ENCODE data around the gene GXYLT2. TPM values are rescaled to one million over a fixed set of nuclear protein-coding genes. Genes with fewer than 3 reads are reported as not detected.
A peak's percentile ranks its signal among the peaks of the same experiment; 100 is the strongest.

The GXYLT2 gene
- total and polyA plus RNA-seq, 5 donors, result 12.5 to 50.7 (median 37.4) TPM

GRCh38 chr3:72938471-72939265 lies 50.8 kb downstream of the GXYLT2 start:
- 12% methylated on average over 5 of the region's 5 CpGs for WGBS
- intact Hi-C loops (cut with DNase I), result loop anchor here (5.0 to 10.0 kb wide), 4 partner anchors 51 to 146 kb away; partner anchors contain the start of genes EBLN2 (in 1 of the 4) and GXYLT2 (in 1 of the 4)
- ATAC-seq, result peak; percentile 96
- Histone ChIP-seq H3K4me3 (ENCODE audit: low read length) (no peak overlapping the region), H3K27me3 (ENCODE audit: control insufficient read depth, insufficient read depth) (no peaks in the 10 kb centered on the region), H3K9me3 (ENCODE audit: control insufficient read depth, low read length) (no peaks in the 10 kb centered on the region), H3K4me1 (ENCODE audit: control insufficient read depth, insufficient read depth, low read length) (no peaks in the 10 kb centered on the region), H3K27ac (ENCODE audit: low read length) (peak overlapping the region; percentile 60)
- peak in 2 of 3 donors; percentile 50 to 77 for DNase-seq

GRCh38 chr3:72941245-72941644 lies 53.4 kb downstream of the GXYLT2 start:
- 65% methylated on average over 1 of the region's 1 CpG for WGBS
- ATAC-seq (no peak), DNase-seq (no peak)
- intact Hi-C loops (cut with DNase I), result loop anchor here in 3 of 4 donors (10.0 kb wide), 2 partner anchors 54 to 114 kb away; partner anchors contain the start of gene PPP4R2 (in 2 of the 3)
- no peak overlapping the region for H3K27ac ChIP-seq (ENCODE audit: low read length)
- H3K27me3 ChIP-seq (ENCODE audit: control insufficient read depth, insufficient read depth), result no peaks in the 10 kb centered on the region
- H3K4me3 ChIP-seq (ENCODE audit: low read length), result no peak overlapping the region
- H3K9me3 ChIP-seq (ENCODE audit: control insufficient read depth, low read length), result no peaks in the 10 kb centered on the region
- H3K4me1 ChIP-seq (ENCODE audit: control insufficient read depth, insufficient read depth, low read length), result no peaks in the 10 kb centered on the region

- no peak for ATAC-seq
- intact Hi-C loops (cut with DNase I), result loop anchor here in 3 of 4 donors (10.0 kb wide), 2 partner anchors 52 to 112 kb away; partner anchors contain the start of gene PPP4R2 (in 2 of the 3)
- H3K4me3 ChIP-seq (ENCODE audit: low read length), result no peak overlapping the region
- H3K4me1 ChIP-seq (ENCODE audit: control insufficient read depth, insufficient read depth, low read length), result no peaks in the 10 kb centered on the region
- 68% methylated on average over 5 of the region's 5 CpGs for WGBS
- no peaks in the 10 kb centered on the region for H3K27me3 ChIP-seq (ENCODE audit: control insufficient read depth, insufficient read depth)
- H3K27ac ChIP-seq (ENCODE audit: low read length), result no peak overlapping the region
- H3K9me3 ChIP-seq (ENCODE audit: control insufficient read depth, low read length), result no peaks in the 10 kb centered on the region
- DNase-seq, result no peak
Observed at GRCh38 chr3:72942427-72942826, 54.6 kb downstream of the GXYLT2 start.

GRCh38 chr3:72944696-72945095 lies 56.9 kb downstream of the GXYLT2 start:
- Histone ChIP-seq H3K27me3 (ENCODE audit: control insufficient read depth, insufficient read depth) (no peaks in the 10 kb centered on the region), H3K4me1 (ENCODE audit: control insufficient read depth, insufficient read depth, low read length) (no peaks in the 10 kb centered on the region), H3K4me3 (ENCODE audit: low read length) (no peak overlapping the region), H3K9me3 (ENCODE audit: control insufficient read depth, low read length) (no peaks in the 10 kb centered on the region), H3K27ac (ENCODE audit: low read length) (peak overlapping the region; percentile 37)
- WGBS, result 93% methylated on average over 7 of the region's 7 CpGs
- ATAC-seq (no peak), DNase-seq (no peak)
- intact Hi-C loops (cut with DNase I), result loop anchor here (5.0 to 10.0 kb wide), 3 partner anchors 50 to 110 kb away; partner anchors contain the start of gene PPP4R2 (in 2 of the 4)

GRCh38 chr3:72947715-72948490 lies 60.1 kb downstream of the GXYLT2 start:
- H3K27me3 ChIP-seq (ENCODE audit: control insufficient read depth, insufficient read depth), result no peaks in the 10 kb centered on the region
- intact Hi-C loops (cut with DNase I), result loop anchor here (5.0 to 10.0 kb wide), 3 partner anchors 47 to 107 kb away; partner anchors contain the start of gene PPP4R2 (in 2 of the 4)
- no peak for ATAC-seq
- H3K4me3 ChIP-seq (ENCODE audit: low read length), result no peak overlapping the region
- peaks cover 6% of the 10 kb centered on the region for H3K4me1 ChIP-seq (ENCODE audit: control insufficient read depth, insufficient read depth, low read length)
- no peaks in the 10 kb centered on the region for H3K9me3 ChIP-seq (ENCODE audit: control insufficient read depth, low read length)
- H3K27ac ChIP-seq (ENCODE audit: low read length), result no peak overlapping the region
- no peak for DNase-seq
- WGBS, result 76% methylated on average over 8 of the region's 8 CpGs

GRCh38 chr3:72949016-72949415 lies 61.2 kb downstream of the GXYLT2 start:
- no peaks in the 10 kb centered on the region for H3K9me3 ChIP-seq (ENCODE audit: control insufficient read depth, low read length)
- H3K4me1 ChIP-seq (ENCODE audit: control insufficient read depth, insufficient read depth, low read length), result peaks cover 6% of the 10 kb centered on the region
- no peak overlapping the region for H3K4me3 ChIP-seq (ENCODE audit: low read length)
- intact Hi-C loops (cut with DNase I), result loop anchor here (5.0 to 10.0 kb wide), 3 partner anchors 46 to 106 kb away; partner anchors contain the start of gene PPP4R2 (in 2 of the 4)
- no peaks in the 10 kb centered on the region for H3K27me3 ChIP-seq (ENCODE audit: control insufficient read depth, insufficient read depth)
- ATAC-seq (peak; percentile 45 to 69), DNase-seq (no peak)
- H3K27ac ChIP-seq (ENCODE audit: low read length), result peak overlapping the region; percentile 48
- WGBS, result 71% methylated on average over 4 of the region's 4 CpGs

- DNase-seq, result no peak
- no peak overlapping the region for H3K27ac ChIP-seq (ENCODE audit: low read length)
- intact Hi-C loops (cut with DNase I), result no loop called here
- WGBS, result 96% methylated on average over 8 of the region's 8 CpGs
- no peak for ATAC-seq
- peaks cover 6% of the 10 kb centered on the region for H3K4me1 ChIP-seq (ENCODE audit: control insufficient read depth, insufficient read depth, low read length)
- no peaks in the 10 kb centered on the region for H3K9me3 ChIP-seq (ENCODE audit: control insufficient read depth, low read length)
- no peak overlapping the region for H3K4me3 ChIP-seq (ENCODE audit: low read length)
- H3K27me3 ChIP-seq (ENCODE audit: control insufficient read depth, insufficient read depth), result no peaks in the 10 kb centered on the region
Observed at GRCh38 chr3:72950372-72950771, 62.5 kb downstream of the GXYLT2 start.

- no peaks in the 10 kb centered on the region for H3K27me3 ChIP-seq (ENCODE audit: control insufficient read depth, insufficient read depth)
- DNase-seq, result no peak
- no peak overlapping the region for H3K4me3 ChIP-seq (ENCODE audit: low read length)
- H3K4me1 ChIP-seq (ENCODE audit: control insufficient read depth, insufficient read depth, low read length), result peaks cover 6% of the 10 kb centered on the region
- H3K27ac ChIP-seq (ENCODE audit: low read length), result no peak overlapping the region
- ATAC-seq, result no peak
- intact Hi-C loops (cut with DNase I), result no loop called here
- 55% methylated on average over 4 of the region's 4 CpGs for WGBS
- no peaks in the 10 kb centered on the region for H3K9me3 ChIP-seq (ENCODE audit: control insufficient read depth, low read length)
Observed at GRCh38 chr3:72950801-72951200, 63.0 kb downstream of the GXYLT2 start.

- DNase-seq (no peak), ATAC-seq (no peak)
- 73% methylated on average over 6 of the region's 6 CpGs for WGBS
- H3K4me3 ChIP-seq (ENCODE audit: low read length), result no peak overlapping the region
- intact Hi-C loops (cut with DNase I), result no loop called here
- H3K9me3 ChIP-seq (ENCODE audit: control insufficient read depth, low read length), result no peaks in the 10 kb centered on the region
- H3K27me3 ChIP-seq (ENCODE audit: control insufficient read depth, insufficient read depth), result no peaks in the 10 kb centered on the region
- H3K27ac ChIP-seq (ENCODE audit: low read length), result no peak overlapping the region
- H3K4me1 ChIP-seq (ENCODE audit: control insufficient read depth, insufficient read depth, low read length), result peaks cover 6% of the 10 kb centered on the region
Observed at GRCh38 chr3:72951259-72951722, 63.4 kb downstream of the GXYLT2 start.

GRCh38 chr3:72953325-72953956 lies 65.6 kb downstream of the GXYLT2 start:
- H3K27ac ChIP-seq (ENCODE audit: low read length), result no peak overlapping the region
- H3K4me3 ChIP-seq (ENCODE audit: low read length), result no peak overlapping the region
- DNase-seq (no peak), ATAC-seq (no peak)
- 84% methylated on average over 7 of the region's 7 CpGs for WGBS
- no peaks in the 10 kb centered on the region for H3K27me3 ChIP-seq (ENCODE audit: control insufficient read depth, insufficient read depth)
- H3K9me3 ChIP-seq (ENCODE audit: control insufficient read depth, low read length), result no peaks in the 10 kb centered on the region
- H3K4me1 ChIP-seq (ENCODE audit: control insufficient read depth, insufficient read depth, low read length), result peaks cover 11% of the 10 kb centered on the region
- intact Hi-C loops (cut with DNase I), result no loop called here
